Activated B cell treated with CpG ODN at 0.5 μM for 24 hours (primary cell): Measurements from ENCODE around the gene ACBD6. TPM values are rescaled to one million over a fixed set of nuclear protein-coding genes. Genes with fewer than 3 reads are reported as not detected.

Experiments used
- ATAC-seq: fragments of 200-7000 bp; cut with Tn5 transposase; one replicate; pipeline ENCODE4 v1.10.0; 2021; ENCODE audit warnings: low read depth, mild to moderate bottlenecking, moderate library complexity
- CTCF ChIA-PET: fragments of 350-600 bp; sonication (Branson Sonifier 250); formaldehyde crosslinking; loops from one replicate; lab custom pipeline; 2021; ENCODE audit warnings: antibody characterized with exemption; lab: Charles Lee
- POLR2A ChIA-PET: fragments of 350-600 bp; sonication (Branson Sonifier 250); formaldehyde crosslinking; loops from one replicate; lab custom pipeline; 2021; ENCODE audit warnings: antibody characterized with exemption; lab: Charles Lee
- DNase-seq: peaks from one replicate; pipeline ENCODE4 v3.0.0; 2022
- H3K27ac Mint-ChIP-seq: one replicate; pipeline ENCODE4 v1.8.0; 2020; ENCODE audit warnings: mixed read lengths
- H3K27me3 Mint-ChIP-seq: one replicate; pipeline ENCODE4 v1.8.0; 2021; ENCODE audit warnings: mixed read lengths
- H3K36me3 Mint-ChIP-seq: one replicate; pipeline ENCODE4 v1.8.0; 2021; ENCODE audit warnings: low read depth, mixed read lengths
- H3K4me1 Mint-ChIP-seq: one replicate; pipeline ENCODE4 v1.8.0; 2021; ENCODE audit warnings: mixed read lengths
- H3K4me3 Mint-ChIP-seq: one replicate; pipeline ENCODE4 v1.8.0; 2020; ENCODE audit warnings: mild to moderate bottlenecking, mixed read lengths
- H3K9me3 Mint-ChIP-seq: one replicate; pipeline ENCODE4 v1.8.0; 2020; ENCODE audit warnings: mixed read lengths
- intact Hi-C: fragments of 100-400 bp; cut with micrococcal nuclease; formaldehyde crosslinking; loops from one replicate; pipeline ENCODE4 v1.15.1; 2024
- total RNA-seq: library from RNA; stranded (reverse); gene quantifications from 2 replicates; pipeline ENCODE4 v1.2.3, GENCODE V29; 2022
- TF ChIP-seq, protein P1 (sequence below): fragments of 200-600 bp; IDR thresholded peaks from one replicate; pipeline ENCODE4 v1.8.0; 2022; ENCODE audit warnings: antibody characterized with exemption, mild to moderate bottlenecking

The ACBD6 gene
- total RNA-seq, 1 donor from 2014 or later: 61.5 TPM

DNA sequence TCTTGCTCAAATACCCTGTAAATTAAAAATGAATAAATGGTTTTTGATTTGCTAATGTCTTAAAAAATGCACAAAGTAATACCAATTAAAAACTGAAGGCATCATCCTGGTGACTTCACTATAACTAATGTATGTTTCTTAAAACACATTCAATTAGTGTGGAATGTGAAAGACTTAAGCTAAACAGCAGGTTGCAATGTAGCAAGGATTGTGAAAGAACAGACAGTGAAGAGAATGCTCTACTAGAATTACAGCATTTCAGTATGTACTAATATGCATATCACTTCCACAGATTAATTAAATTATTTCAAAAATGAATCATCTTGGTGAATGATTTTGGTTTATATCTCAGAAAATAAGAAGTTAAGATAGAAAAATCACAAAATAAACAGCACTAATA lies 216.0 kb downstream of the ACBD6 start:
- TF ChIP-seq, protein P1, sequence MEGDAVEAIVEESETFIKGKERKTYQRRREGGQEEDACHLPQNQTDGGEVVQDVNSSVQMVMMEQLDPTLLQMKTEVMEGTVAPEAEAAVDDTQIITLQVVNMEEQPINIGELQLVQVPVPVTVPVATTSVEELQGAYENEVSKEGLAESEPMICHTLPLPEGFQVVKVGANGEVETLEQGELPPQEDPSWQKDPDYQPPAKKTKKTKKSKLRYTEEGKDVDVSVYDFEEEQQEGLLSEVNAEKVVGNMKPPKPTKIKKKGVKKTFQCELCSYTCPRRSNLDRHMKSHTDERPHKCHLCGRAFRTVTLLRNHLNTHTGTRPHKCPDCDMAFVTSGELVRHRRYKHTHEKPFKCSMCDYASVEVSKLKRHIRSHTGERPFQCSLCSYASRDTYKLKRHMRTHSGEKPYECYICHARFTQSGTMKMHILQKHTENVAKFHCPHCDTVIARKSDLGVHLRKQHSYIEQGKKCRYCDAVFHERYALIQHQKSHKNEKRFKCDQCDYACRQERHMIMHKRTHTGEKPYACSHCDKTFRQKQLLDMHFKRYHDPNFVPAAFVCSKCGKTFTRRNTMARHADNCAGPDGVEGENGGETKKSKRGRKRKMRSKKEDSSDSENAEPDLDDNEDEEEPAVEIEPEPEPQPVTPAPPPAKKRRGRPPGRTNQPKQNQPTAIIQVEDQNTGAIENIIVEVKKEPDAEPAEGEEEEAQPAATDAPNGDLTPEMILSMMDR: no peak
- DNase-seq (no peak), ATAC-seq (no peak)
- Mint-ChIP-seq H3K27me3 (no peaks in the 10 kb centered on the region), H3K36me3 (peaks cover 47% of the 10 kb centered on the region), H3K4me3 (no peak overlapping the region), H3K27ac (no peak overlapping the region), H3K9me3 (no peaks in the 10 kb centered on the region), H3K4me1 (peaks cover 2% of the 10 kb centered on the region)
- intact Hi-C loops: no loop called here
- ChIA-PET POLR2A (no interaction called here), CTCF (no interaction called here)

- Mint-ChIP-seq H3K36me3 (peaks cover 60% of the 10 kb centered on the region), H3K4me3 (no peak overlapping the region), H3K9me3 (no peaks in the 10 kb centered on the region), H3K27ac (no peak overlapping the region), H3K27me3 (no peaks in the 10 kb centered on the region), H3K4me1 (peaks cover 11% of the 10 kb centered on the region)
- ATAC-seq (no peak), DNase-seq (no peak)
- POLR2A ChIA-PET: no interaction called here
- CTCF ChIA-PET: no interaction called here
- TF ChIP-seq, protein P1: no peak
- intact Hi-C loops: no loop called here
These were observed 219.3 kb downstream of the ACBD6 start for GRCh38 chr1:180283098-180283497.

DNA sequence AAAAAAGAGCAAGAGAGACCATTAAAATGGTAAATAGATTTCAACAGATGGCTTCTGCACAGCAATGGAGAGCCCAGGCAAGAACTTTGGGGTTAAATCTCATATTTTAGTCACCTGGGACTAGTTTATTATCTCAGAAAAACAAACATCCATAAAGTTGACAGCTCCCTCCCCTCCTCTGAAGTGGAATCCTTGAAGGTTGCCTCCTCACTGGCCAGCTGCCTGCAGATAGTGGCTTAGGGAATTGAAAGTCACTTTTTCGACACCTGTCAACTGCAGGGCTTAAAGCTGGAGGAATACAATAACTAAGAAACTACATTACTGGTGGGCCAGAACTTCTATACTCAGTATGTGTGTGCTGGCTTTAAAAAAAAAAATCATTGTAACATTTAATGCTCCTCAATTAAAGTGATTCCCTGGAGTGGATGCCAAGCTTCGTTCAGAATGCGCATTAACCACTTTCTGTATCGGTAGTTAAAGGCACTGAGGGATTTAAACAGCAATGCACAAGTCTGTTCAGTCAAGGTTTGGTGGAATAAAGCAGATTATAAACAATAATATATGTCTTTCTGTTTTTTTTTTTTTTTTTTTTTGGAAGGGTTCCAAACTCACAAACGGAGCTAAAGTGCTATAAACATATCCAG lies 219.9 kb downstream of the ACBD6 start:
- H3K27me3 Mint-ChIP-seq: no peaks in the 10 kb centered on the region
- H3K36me3 Mint-ChIP-seq: peaks cover 56% of the 10 kb centered on the region
- no peaks in the 10 kb centered on the region for H3K9me3 Mint-ChIP-seq
- ChIA-PET POLR2A (no interaction called here), CTCF (no interaction called here)
- H3K4me3 Mint-ChIP-seq: no peak overlapping the region
- TF ChIP-seq, protein P1: no peak
- H3K27ac Mint-ChIP-seq: no peak overlapping the region
- intact Hi-C loops: no loop called here
- H3K4me1 Mint-ChIP-seq: peaks cover 11% of the 10 kb centered on the region
- DNase-seq (no peak), ATAC-seq (no peak)

DNA sequence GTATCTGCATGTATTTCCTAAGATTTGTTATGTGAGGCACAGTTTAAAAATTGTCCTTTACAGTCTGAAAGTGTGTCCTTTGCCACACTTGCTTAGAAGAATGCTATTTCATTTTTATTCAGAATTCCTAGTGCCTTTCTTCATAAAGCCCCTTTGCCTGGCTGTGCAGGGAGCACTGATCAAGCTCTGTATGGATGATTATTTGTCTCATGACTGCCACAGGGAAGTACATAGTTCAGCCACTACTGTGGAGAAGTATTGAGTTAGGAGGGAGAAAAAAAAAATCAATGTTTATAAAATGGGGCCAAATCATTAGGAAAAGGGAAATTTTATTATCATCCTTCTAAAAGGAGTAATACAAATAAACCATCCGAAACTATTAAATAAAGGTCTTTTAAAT lies 220.9 kb downstream of the ACBD6 start:
- TF ChIP-seq, protein P1: no peak
- Mint-ChIP-seq H3K27ac (no peak overlapping the region), H3K9me3 (no peaks in the 10 kb centered on the region), H3K36me3 (peaks cover 56% of the 10 kb centered on the region), H3K4me1 (peaks cover 11% of the 10 kb centered on the region), H3K4me3 (no peak overlapping the region), H3K27me3 (no peaks in the 10 kb centered on the region)
- ATAC-seq: no peak
- DNase-seq: no peak
- CTCF ChIA-PET: no interaction called here
- POLR2A ChIA-PET: no interaction called here
- intact Hi-C loops: no loop called here

DNA sequence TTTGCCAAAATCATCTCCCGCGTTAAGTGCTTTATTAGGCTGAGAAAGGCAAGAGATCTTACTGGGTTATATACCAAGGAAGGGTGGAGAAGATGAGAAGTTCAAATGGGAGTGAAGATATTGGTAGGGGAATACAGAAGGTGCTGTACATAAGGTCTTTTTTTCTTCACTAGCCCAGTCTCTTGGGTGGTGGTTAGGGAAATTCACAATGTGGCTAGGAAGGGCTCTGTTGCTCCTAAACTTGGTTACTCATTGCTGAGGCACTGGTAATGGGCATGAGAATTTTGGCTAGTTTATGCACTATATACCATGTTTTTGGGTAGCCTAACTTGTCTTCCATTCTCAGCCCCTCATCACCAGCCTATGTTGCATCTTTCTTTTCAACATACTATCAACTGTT lies 221.8 kb downstream of the ACBD6 start:
- H3K36me3 Mint-ChIP-seq: peaks cover 55% of the 10 kb centered on the region
- no peak overlapping the region for H3K27ac Mint-ChIP-seq
- H3K4me1 Mint-ChIP-seq: peaks cover 11% of the 10 kb centered on the region
- H3K9me3 Mint-ChIP-seq: no peaks in the 10 kb centered on the region
- ATAC-seq (no peak), DNase-seq (no peak)
- intact Hi-C loops: no loop called here
- H3K4me3 Mint-ChIP-seq: no peak overlapping the region
- H3K27me3 Mint-ChIP-seq: no peaks in the 10 kb centered on the region
- ChIA-PET POLR2A (no interaction called here), CTCF (no interaction called here)
- TF ChIP-seq, protein P1: no peak
